CD4-positive, CD25-positive, alpha-beta regulatory T cell (primary cell): ENCODE results near the gene PARD6G. TPM values are rescaled to one million over a fixed set of nuclear protein-coding genes. Genes with fewer than 3 reads are reported as not detected.
"Not testable (repeated sequence)": the region's sequence is repeated elsewhere in the genome, so short reads cannot be mapped to it uniquely, and the experiment has no call there.

Source experiments
- ATAC-seq, 2 donors: fragments of 150-1000 bp; cut with Tn5 transposase; one replicate each; pipeline ENCODE4 v1.10.0; 2021; ENCODE audit warnings: low read depth in 2 of 2, moderate number of reproducible peaks in 2 of 2, moderate library complexity in 1 of 2
- DNase-seq, 3 donors: peaks; one replicate each; pipeline versions ENCODE4 v3.0.0 to v3.0.0-alpha.2; 2012 to 2022; ENCODE audit warnings: mixed read lengths in 1 of 3
- H3K27ac ChIP-seq: one replicate; pipeline ENCODE4 v1.7.0; 2013; ENCODE audit warnings: mild to moderate bottlenecking, low read length; ENCODE audit not compliant: insufficient read depth, poor library complexity, severe bottlenecking
- H3K27me3 ChIP-seq: one replicate; pipeline ENCODE4 v1.7.0; 2013; ENCODE audit warnings: low read length; ENCODE audit not compliant: control insufficient read depth, insufficient read depth
- H3K36me3 ChIP-seq: one replicate; pipeline ENCODE4 v1.7.0; 2013; ENCODE audit warnings: mild to moderate bottlenecking, low read length, moderate library complexity; ENCODE audit not compliant: control insufficient read depth, insufficient read depth
- H3K4me1 ChIP-seq: 2 replicates; pipeline ENCODE4 v1.7.0; 2013; ENCODE audit warnings: mild to moderate bottlenecking, low read length; ENCODE audit not compliant: insufficient read depth, control insufficient read depth, poor library complexity, severe bottlenecking
- H3K4me3 ChIP-seq: one replicate; pipeline ENCODE4 v1.7.0; 2013; ENCODE audit warnings: low read depth, mild to moderate bottlenecking, low read length, moderate library complexity
- H3K9me3 ChIP-seq, 2 experiments: 1 replicate in 1 of 2; 2 replicates in 1 of 2; pipeline ENCODE4 v1.7.0; 2013; ENCODE audit warnings: low read length in 2 of 2, mild to moderate bottlenecking in 1 of 2, moderate library complexity in 1 of 2; ENCODE audit not compliant: control insufficient read depth in 2 of 2
- H3K27ac Mint-ChIP-seq, 3 donors: one replicate each; pipeline ENCODE4 v1.8.0; 2020 to 2022; ENCODE audit warnings: mild to moderate bottlenecking in 3 of 3, mixed read lengths in 3 of 3, moderate library complexity in 2 of 3
- H3K27me3 Mint-ChIP-seq: one replicate; pipeline ENCODE4 v1.8.0; 2022; ENCODE audit warnings: mild to moderate bottlenecking, mixed read lengths
- H3K36me3 Mint-ChIP-seq: one replicate; pipeline ENCODE4 v1.8.0; 2020; ENCODE audit warnings: mixed read lengths
- H3K4me1 Mint-ChIP-seq, 4 donors: one replicate each; pipeline ENCODE4 v1.8.0; 2020 to 2022; ENCODE audit warnings: mixed read lengths in 4 of 4, mild to moderate bottlenecking in 1 of 4
- H3K4me3 Mint-ChIP-seq, 4 donors: one replicate each; pipeline ENCODE4 v1.8.0; 2020 to 2022; ENCODE audit warnings: mild to moderate bottlenecking in 4 of 4, mixed read lengths in 4 of 4, moderate library complexity in 3 of 4
- H3K9me3 Mint-ChIP-seq, 7 donors: one replicate each; pipeline ENCODE4 v1.8.0; 2020 to 2022; ENCODE audit warnings: mixed read lengths in 7 of 7, mild to moderate bottlenecking in 3 of 7, moderate library complexity in 2 of 7
- polyA plus RNA-seq, 4 donors: library from polyadenylated mRNA; unstranded; fragments of 300-500 nt; fragmentation: Illumina TruSeq; gene quantifications; one replicate each; pipeline ENCODE4 v1.2.3, GENCODE V29; 2021
- total RNA-seq: library from RNA; stranded (reverse); gene quantifications from one replicate; pipeline ENCODE4 v1.2.3, GENCODE V29; 2022

Gene PARD6G
- total and polyA plus RNA-seq, 5 donors from 2014 or later, result 0.20 to 0.48 (median 0.39) TPM

DNA sequence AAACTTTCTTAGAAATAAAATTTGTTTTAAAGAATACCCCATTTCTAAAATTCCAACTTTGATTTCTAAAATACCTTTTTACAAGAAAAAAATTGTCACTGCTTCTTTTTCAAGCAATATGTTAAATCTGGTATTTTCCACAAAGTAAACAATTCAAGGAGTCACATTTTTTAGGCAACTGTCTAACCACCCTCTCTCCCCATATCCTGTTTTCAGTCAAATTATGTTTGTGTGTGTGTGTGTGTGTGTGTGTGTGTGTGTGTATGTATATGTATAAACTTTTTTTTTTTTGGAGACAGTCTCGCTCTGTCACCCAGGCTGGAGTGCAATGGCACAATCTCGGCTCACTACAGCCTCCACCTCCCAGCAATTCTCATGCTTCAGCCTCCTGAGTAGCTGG is 79.0 kb downstream of the PARD6G start:
- H3K36me3 ChIP-seq, result no peaks in the 10 kb centered on the region
- H3K9me3 ChIP-seq, result peaks cover 5 to 9% of the 10 kb centered on the region in 2 experiments
- no peak overlapping the region for H3K4me3 ChIP-seq
- H3K4me3 Mint-ChIP-seq, result no peak overlapping the region
- H3K36me3 Mint-ChIP-seq, result no peaks in the 10 kb centered on the region
- no peak overlapping the region for H3K27ac ChIP-seq
- no peak overlapping the region for H3K27ac Mint-ChIP-seq
- peaks cover 0 to 13% (median 3%) of the 10 kb centered on the region in 7 donors for H3K9me3 Mint-ChIP-seq
- ATAC-seq (no peak), DNase-seq (no peak)
- H3K4me1 Mint-ChIP-seq, result peaks cover 0 to 6% (median 4%) of the 10 kb centered on the region in 4 donors
- H3K4me1 ChIP-seq, result peaks cover 4% of the 10 kb centered on the region
- peaks cover 5% of the 10 kb centered on the region for H3K27me3 ChIP-seq
- H3K27me3 Mint-ChIP-seq, result peaks cover 16% of the 10 kb centered on the region

GRCh38 chr18:80167931-80168330 is 79.4 kb downstream of the PARD6G start:
- H3K4me3 ChIP-seq, result no peak overlapping the region
- H3K27ac ChIP-seq, result no peak overlapping the region
- peaks cover 5% of the 10 kb centered on the region for H3K27me3 ChIP-seq
- Mint-ChIP-seq H3K27me3 (peaks cover 16% of the 10 kb centered on the region), H3K4me1 (peaks cover 0 to 6% (median 4%) of the 10 kb centered on the region in 4 donors), H3K9me3 (peaks cover 0 to 13% (median 3%) of the 10 kb centered on the region in 7 donors), H3K4me3 (no peak overlapping the region), H3K27ac (no peak overlapping the region), H3K36me3 (no peaks in the 10 kb centered on the region)
- DNase-seq (no peak), ATAC-seq (no peak)
- no peaks in the 10 kb centered on the region for H3K36me3 ChIP-seq
- peaks cover 5 to 9% of the 10 kb centered on the region in 2 experiments for H3K9me3 ChIP-seq
- H3K4me1 ChIP-seq, result peaks cover 4% of the 10 kb centered on the region

DNA sequence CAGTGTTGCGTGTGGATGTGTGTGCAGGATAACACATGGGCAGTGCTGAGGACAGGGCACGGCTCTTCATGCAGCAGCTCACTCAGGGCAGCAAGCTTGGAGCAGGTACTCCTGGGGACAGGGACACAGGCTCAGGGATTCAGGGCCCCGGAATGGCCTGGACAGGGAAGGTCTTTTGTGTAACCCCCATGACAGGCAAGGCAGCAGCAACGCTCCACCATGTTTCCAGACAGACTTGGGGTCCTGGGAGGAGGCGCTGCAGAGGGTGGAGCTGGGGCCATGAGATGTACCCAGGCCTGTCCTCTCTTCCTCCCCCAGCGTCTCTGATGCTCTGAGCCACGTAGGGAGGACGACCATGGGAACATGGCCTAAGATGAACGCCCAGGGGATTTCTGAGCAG is 80.0 kb downstream of the PARD6G start:
- no peak overlapping the region for H3K4me3 Mint-ChIP-seq
- peaks cover 0 to 6% (median 4%) of the 10 kb centered on the region in 4 donors for H3K4me1 Mint-ChIP-seq
- no peaks in the 10 kb centered on the region for H3K36me3 Mint-ChIP-seq
- Histone ChIP-seq H3K27ac (no peak overlapping the region), H3K4me3 (no peak overlapping the region), H3K4me1 (peaks cover 4% of the 10 kb centered on the region), H3K27me3 (peaks cover 5% of the 10 kb centered on the region), H3K9me3 (peaks cover 5 to 9% of the 10 kb centered on the region in 2 experiments), H3K36me3 (no peaks in the 10 kb centered on the region)
- no peak overlapping the region for H3K27ac Mint-ChIP-seq
- no peak for ATAC-seq
- DNase-seq, result no peak
- peaks cover 0 to 13% (median 3%) of the 10 kb centered on the region in 7 donors for H3K9me3 Mint-ChIP-seq
- peaks cover 10% of the 10 kb centered on the region for H3K27me3 Mint-ChIP-seq

DNA sequence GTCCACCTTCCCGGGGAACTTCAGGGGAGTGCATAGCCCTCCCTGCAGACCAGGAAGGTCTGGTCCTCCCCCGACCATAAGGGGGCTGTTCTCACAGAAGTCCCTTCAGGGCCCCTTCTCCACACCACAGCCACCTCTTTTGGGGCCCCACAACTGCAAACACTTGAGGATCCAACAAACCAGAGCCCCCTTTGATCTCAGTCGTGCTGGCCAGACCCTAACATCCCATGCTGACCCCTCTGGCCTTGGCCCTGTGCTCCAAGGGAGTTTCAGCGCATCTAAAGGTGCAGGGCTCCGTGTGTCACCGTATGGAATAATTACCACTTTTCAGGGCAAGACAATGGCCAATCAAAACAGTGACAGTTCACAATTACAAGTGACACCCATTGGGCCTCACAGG is 80.6 kb downstream of the PARD6G start:
- ATAC-seq, result no peak
- Histone ChIP-seq H3K36me3 (no peaks in the 10 kb centered on the region), H3K27ac (no peak overlapping the region), H3K27me3 (peaks cover 4% of the 10 kb centered on the region), H3K4me1 (peaks cover 4% of the 10 kb centered on the region), H3K4me3 (no peak overlapping the region), H3K9me3 (peaks cover 5 to 9% of the 10 kb centered on the region in 2 experiments)
- H3K4me3 Mint-ChIP-seq, result no peak overlapping the region
- H3K27ac Mint-ChIP-seq, result no peak overlapping the region
- DNase-seq, result no peak
- H3K36me3 Mint-ChIP-seq, result no peaks in the 10 kb centered on the region
- H3K27me3 Mint-ChIP-seq, result peaks cover 11% of the 10 kb centered on the region
- H3K4me1 Mint-ChIP-seq, result peaks cover 0 to 6% (median 4%) of the 10 kb centered on the region in 4 donors
- peaks cover 0 to 13% (median 3%) of the 10 kb centered on the region in 7 donors for H3K9me3 Mint-ChIP-seq

DNA sequence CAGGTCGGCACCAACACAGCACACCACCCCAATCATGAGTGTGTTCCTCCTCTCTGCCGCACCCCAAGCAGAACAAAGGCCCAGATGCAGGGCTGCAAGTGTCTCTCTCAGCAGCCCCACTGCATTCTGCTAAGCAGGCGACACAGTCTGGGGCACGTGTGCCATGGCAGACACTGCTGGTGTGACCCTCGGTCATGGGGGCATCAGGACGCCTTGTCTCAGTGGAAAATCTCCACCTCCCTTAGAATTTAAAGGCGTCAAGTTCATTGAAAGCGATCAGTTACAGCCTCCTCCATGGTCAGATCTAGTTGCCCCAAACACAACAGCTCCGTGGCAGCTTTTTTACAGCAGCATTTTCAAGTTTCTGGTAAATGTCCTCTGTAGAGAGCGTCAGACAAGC is 81.1 kb downstream of the PARD6G start:
- H3K36me3 Mint-ChIP-seq, result no peaks in the 10 kb centered on the region
- H3K4me1 Mint-ChIP-seq, result peaks cover 0 to 4% (median under 1%) of the 10 kb centered on the region in 4 donors
- H3K27ac ChIP-seq, result no peak overlapping the region
- DNase-seq (no peak), ATAC-seq (no peak)
- H3K9me3 ChIP-seq, result peaks cover 5 to 9% of the 10 kb centered on the region in 2 experiments
- peaks cover 0 to 13% (median 3%) of the 10 kb centered on the region in 7 donors for H3K9me3 Mint-ChIP-seq
- peaks cover 12% of the 10 kb centered on the region for H3K27me3 Mint-ChIP-seq
- H3K27ac Mint-ChIP-seq, result no peak overlapping the region
- no peak overlapping the region for H3K4me3 Mint-ChIP-seq
- no peaks in the 10 kb centered on the region for H3K36me3 ChIP-seq
- H3K4me3 ChIP-seq, result no peak overlapping the region
- H3K4me1 ChIP-seq, result peaks cover 3% of the 10 kb centered on the region
- no peaks in the 10 kb centered on the region for H3K27me3 ChIP-seq

- not testable (repeated sequence) for DNase-seq
- peak overlapping the region in 1 of 3 donors; percentile 14 for H3K27ac Mint-ChIP-seq
Measured at GRCh38 chr18:80164727-80165355, 82.5 kb downstream of the PARD6G start.

GRCh38 chr18:80163183-80163582 is 84.1 kb downstream of the PARD6G start:
- no peaks in the 10 kb centered on the region for H3K36me3 ChIP-seq
- Mint-ChIP-seq H3K36me3 (no peaks in the 10 kb centered on the region), H3K4me1 (no peaks in the 10 kb centered on the region), H3K4me3 (no peak overlapping the region), H3K27me3 (peaks cover 16% of the 10 kb centered on the region), H3K9me3 (peaks cover 0 to 13% (median 3%) of the 10 kb centered on the region in 7 donors), H3K27ac (no peak overlapping the region)
- H3K4me3 ChIP-seq, result no peak overlapping the region
- no peaks in the 10 kb centered on the region for H3K27me3 ChIP-seq
- no peak for DNase-seq
- H3K4me1 ChIP-seq, result no peaks in the 10 kb centered on the region
- ATAC-seq, result no peak
- H3K27ac ChIP-seq, result no peak overlapping the region
- H3K9me3 ChIP-seq, result peaks cover 5 to 9% of the 10 kb centered on the region in 2 experiments

More at GRCh38 chr18:80164727-80165355, 82.5 kb downstream of the PARD6G start:
- not testable (repeated sequence) for H3K4me3 Mint-ChIP-seq, H3K36me3 ChIP-seq, H3K27me3 ChIP-seq, H3K36me3 Mint-ChIP-seq, H3K4me1 ChIP-seq, H3K4me1 Mint-ChIP-seq, H3K4me3 ChIP-seq, H3K27ac ChIP-seq, H3K9me3 ChIP-seq, ATAC-seq
- peaks cover 0 to 13% (median 3%) of the 10 kb centered on the region in 7 donors for H3K9me3 Mint-ChIP-seq
- peaks cover 16% of the 10 kb centered on the region for H3K27me3 Mint-ChIP-seq
